Muscle layer of colon (tissue), 2 donors: ENCODE results near the gene BCL6.

ENCODE experiments used
- H3K27ac ChIP-seq: one replicate; pipeline ENCODE4 v1.7.0; 2013; ENCODE audit warnings: low read depth, mild to moderate bottlenecking, low read length, moderate library complexity
- H3K27me3 ChIP-seq, 2 donors: one replicate each; pipeline ENCODE4 v1.7.0; 2013; ENCODE audit warnings: low read length in 2 of 2, mild to moderate bottlenecking in 2 of 2; ENCODE audit not compliant: insufficient read depth in 2 of 2, control insufficient read depth in 1 of 2
- H3K36me3 ChIP-seq: one replicate; pipeline ENCODE4 v1.7.0; 2013; ENCODE audit warnings: mild to moderate bottlenecking, low read length; ENCODE audit not compliant: insufficient read depth
- H3K4me1 ChIP-seq: one replicate; pipeline ENCODE4 v1.7.0; 2013; ENCODE audit warnings: mild to moderate bottlenecking, low read length; ENCODE audit not compliant: insufficient read depth
- H3K4me3 ChIP-seq, 2 donors: one replicate each; pipeline ENCODE4 v1.7.0; 2013; ENCODE audit warnings: low read length in 2 of 2, low read depth in 1 of 2, mild to moderate bottlenecking in 1 of 2, moderate library complexity in 1 of 2
- H3K9ac ChIP-seq: one replicate; pipeline ENCODE4 v1.7.0; 2013; ENCODE audit warnings: low read length
- H3K9me3 ChIP-seq: one replicate; pipeline ENCODE4 v1.7.0; 2013; ENCODE audit warnings: mild to moderate bottlenecking, low read length
- donor health status: abdominal sarcoma.
- donor health status: Adenocarcinoma of cecum.

Gene BCL6

GRCh38 chr3:187775549-187775948 lies 30.3 kb upstream of the BCL6 start:
- no peak overlapping the region for H3K4me3 ChIP-seq
- no peak overlapping the region for H3K9ac ChIP-seq
- no peaks in the 10 kb centered on the region for H3K36me3 ChIP-seq
- H3K27ac ChIP-seq: no peak overlapping the region
- no peaks in the 10 kb centered on the region for H3K9me3 ChIP-seq
- no peaks in the 10 kb centered on the region for H3K27me3 ChIP-seq
- H3K4me1 ChIP-seq: no peaks in the 10 kb centered on the region

GRCh38 chr3:187774185-187774789 lies 29.0 kb upstream of the BCL6 start:
- Histone ChIP-seq H3K9ac (no peak overlapping the region), H3K9me3 (no peaks in the 10 kb centered on the region), H3K4me3 (no peak overlapping the region), H3K27ac (no peak overlapping the region), H3K4me1 (no peaks in the 10 kb centered on the region), H3K36me3 (no peaks in the 10 kb centered on the region), H3K27me3 (no peaks in the 10 kb centered on the region)

- H3K27ac ChIP-seq: no peak overlapping the region
- no peaks in the 10 kb centered on the region for H3K27me3 ChIP-seq
- H3K4me1 ChIP-seq: no peaks in the 10 kb centered on the region
- H3K9me3 ChIP-seq: no peaks in the 10 kb centered on the region
- no peaks in the 10 kb centered on the region for H3K36me3 ChIP-seq
- H3K9ac ChIP-seq: no peak overlapping the region
- no peak overlapping the region for H3K4me3 ChIP-seq
These were observed 28.2 kb upstream of the BCL6 start for GRCh38 chr3:187773233-187774184.

- Histone ChIP-seq H3K4me1 (no peaks in the 10 kb centered on the region), H3K27ac (no peak overlapping the region), H3K9ac (no peak overlapping the region), H3K27me3 (no peaks in the 10 kb centered on the region), H3K36me3 (no peaks in the 10 kb centered on the region), H3K4me3 (no peak overlapping the region), H3K9me3 (no peaks in the 10 kb centered on the region)
These were observed 25.0 kb upstream of the BCL6 start for GRCh38 chr3:187770224-187770623.

GRCh38 chr3:187769771-187770170 lies 24.5 kb upstream of the BCL6 start:
- H3K9ac ChIP-seq: no peak overlapping the region
- no peaks in the 10 kb centered on the region for H3K27me3 ChIP-seq
- no peaks in the 10 kb centered on the region for H3K36me3 ChIP-seq
- no peak overlapping the region for H3K27ac ChIP-seq
- no peaks in the 10 kb centered on the region for H3K9me3 ChIP-seq
- H3K4me1 ChIP-seq: no peaks in the 10 kb centered on the region
- no peak overlapping the region for H3K4me3 ChIP-seq

- Histone ChIP-seq H3K9me3 (no peaks in the 10 kb centered on the region), H3K4me1 (peaks cover 14% of the 10 kb centered on the region), H3K27me3 (no peaks in the 10 kb centered on the region), H3K9ac (no peak overlapping the region), H3K36me3 (no peaks in the 10 kb centered on the region), H3K27ac (no peak overlapping the region), H3K4me3 (no peak overlapping the region)
These were observed 22.2 kb upstream of the BCL6 start for GRCh38 chr3:187767266-187768012.

GRCh38 chr3:187765342-187765741 lies 20.1 kb upstream of the BCL6 start:
- no peaks in the 10 kb centered on the region for H3K9me3 ChIP-seq
- H3K4me3 ChIP-seq: no peak overlapping the region
- peaks cover 14% of the 10 kb centered on the region for H3K4me1 ChIP-seq
- no peaks in the 10 kb centered on the region for H3K36me3 ChIP-seq
- no peaks in the 10 kb centered on the region for H3K27me3 ChIP-seq
- H3K27ac ChIP-seq: no peak overlapping the region
- no peak overlapping the region for H3K9ac ChIP-seq

GRCh38 chr3:187763850-187764648 lies 18.8 kb upstream of the BCL6 start:
- no peak overlapping the region for H3K27ac ChIP-seq
- H3K27me3 ChIP-seq: no peaks in the 10 kb centered on the region
- H3K36me3 ChIP-seq: no peaks in the 10 kb centered on the region
- H3K4me3 ChIP-seq: no peak overlapping the region
- no peak overlapping the region for H3K9ac ChIP-seq
- H3K9me3 ChIP-seq: no peaks in the 10 kb centered on the region
- peaks cover 14% of the 10 kb centered on the region for H3K4me1 ChIP-seq

GRCh38 chr3:187762792-187763191 lies 17.5 kb upstream of the BCL6 start:
- H3K27me3 ChIP-seq: no peaks in the 10 kb centered on the region
- H3K9ac ChIP-seq: no peak overlapping the region
- no peaks in the 10 kb centered on the region for H3K9me3 ChIP-seq
- no peaks in the 10 kb centered on the region for H3K36me3 ChIP-seq
- H3K27ac ChIP-seq: no peak overlapping the region
- no peak overlapping the region for H3K4me3 ChIP-seq
- peaks cover 14% of the 10 kb centered on the region for H3K4me1 ChIP-seq

GRCh38 chr3:187759601-187760000 lies 14.3 kb upstream of the BCL6 start:
- Histone ChIP-seq H3K27ac (no peak overlapping the region), H3K4me1 (peaks cover 13% of the 10 kb centered on the region), H3K9ac (no peak overlapping the region), H3K27me3 (no peaks in the 10 kb centered on the region), H3K4me3 (no peak overlapping the region), H3K36me3 (no peaks in the 10 kb centered on the region), H3K9me3 (no peaks in the 10 kb centered on the region)
